Neural cell (in vitro differentiated cells): ENCODE data around the gene EMC9. TPM values are rescaled to one million over a fixed set of nuclear protein-coding genes. Genes with fewer than 3 reads are reported as not detected.

ENCODE experiments used
- H2AFZ ChIP-seq: fragments of 200-600, 300-800 bp; sonication (generic), shearing (Covaris generic); 2 replicates; pipeline ENCODE4 v1.6.0; 2014; ENCODE audit warnings: low read depth, mild to moderate bottlenecking, antibody characterized with exemption, low read length, moderate library complexity
- H3F3A ChIP-seq: fragments of 200-600 bp; shearing (Covaris generic); 2 replicates; pipeline ENCODE4 v1.6.1; 2016; ENCODE audit warnings: mild to moderate bottlenecking, moderate library complexity, mixed read lengths, antibody characterized with exemption, low read length; ENCODE audit not compliant: insufficient read depth, poor library complexity, severe bottlenecking
- H3K27ac ChIP-seq: fragments of 200-600, 300-800 bp; sonication (generic), shearing (Covaris generic); 2 replicates; pipeline ENCODE4 v1.5.1; 2014; ENCODE audit warnings: mild to moderate bottlenecking, low read length, moderate library complexity
- H3K27me3 ChIP-seq: fragments of 300-800, 200-600 bp; sonication (generic), shearing (Covaris generic); 2 replicates; pipeline ENCODE4 v1.6.0; 2014; ENCODE audit warnings: mild to moderate bottlenecking, low read depth, low read length, moderate library complexity; ENCODE audit not compliant: insufficient read depth
- H3K36me3 ChIP-seq: fragments of 300-800, 200-600 bp; sonication (generic), shearing (Covaris generic); 2 replicates; pipeline ENCODE4 v1.5.1; 2014; ENCODE audit warnings: mild to moderate bottlenecking, antibody characterized with exemption, low read length, moderate library complexity; ENCODE audit not compliant: insufficient read depth
- H3K4me2 ChIP-seq: fragments of 300-800, 200-600 bp; sonication (generic), shearing (Covaris generic); 2 replicates; pipeline ENCODE4 v1.6.0; 2014; ENCODE audit warnings: mild to moderate bottlenecking, low read length
- H3K4me3 ChIP-seq: fragments of 300-800, 200-600 bp; sonication (generic), shearing (Covaris generic); 2 replicates; pipeline ENCODE4 v1.5.1; 2014; ENCODE audit warnings: mild to moderate bottlenecking, low read length, moderate library complexity
- H3K79me2 ChIP-seq: fragments of 200-600 bp; shearing (Covaris generic); replicated peaks from 2 replicates; pipeline ENCODE4 v1.6.0; 2014; ENCODE audit warnings: mild to moderate bottlenecking, low read length, moderate library complexity; ENCODE audit not compliant: insufficient read depth
- H3K9ac ChIP-seq: fragments of 300-800, 200-600 bp; sonication (generic), shearing (Covaris generic); 2 replicates; pipeline ENCODE4 v1.6.1; 2016; ENCODE audit warnings: mild to moderate bottlenecking, low read length, mixed read lengths
- H3K9me2 ChIP-seq: fragments of 200-600 bp; shearing (Covaris generic); 2 replicates; pipeline ENCODE4 v1.6.1; 2016; ENCODE audit warnings: mild to moderate bottlenecking, low read length, mixed read lengths; ENCODE audit not compliant: insufficient read depth
- H3K9me3 ChIP-seq: fragments of 200-600, 300-800 bp; sonication (generic), shearing (Covaris generic); 2 replicates; pipeline ENCODE4 v1.6.1; 2016; ENCODE audit warnings: mild to moderate bottlenecking, mixed run types, low read length, moderate library complexity, mixed read lengths
- H4K20me1 ChIP-seq: fragments of 200-600 bp; shearing (Covaris generic); 2 replicates; pipeline ENCODE4 v1.6.1; 2016; ENCODE audit warnings: mild to moderate bottlenecking, mixed run types; ENCODE audit not compliant: insufficient read depth
- CTCF ChIP-seq: fragments of 450-650 bp; IDR thresholded peaks from 2 replicates; pipeline ENCODE4 v1.5.1; 2014; ENCODE audit warnings: antibody characterized with exemption, mild to moderate bottlenecking, moderate library complexity; ENCODE audit not compliant: poor library complexity, severe bottlenecking
- EP300 ChIP-seq: fragments of 450-650 bp; conservative IDR thresholded peaks from 2 replicates; pipeline ENCODE4 v1.6.1; 2014; ENCODE audit warnings: antibody characterized with exemption, mild to moderate bottlenecking, moderate library complexity; ENCODE audit not compliant: poor library complexity, severe bottlenecking
- EZH2 ChIP-seq: fragments of 200-600, 300-800 bp; shearing (Covaris generic), sonication (generic); IDR thresholded peaks from 2 replicates; pipeline ENCODE4 v1.6.1; 2014; ENCODE audit warnings: antibody characterized with exemption, low read length, borderline replicate concordance, mild to moderate bottlenecking; ENCODE audit not compliant: insufficient read depth, poor library complexity, severe bottlenecking
- MXI1 ChIP-seq: fragments of 450-650 bp; conservative IDR thresholded peaks from 2 replicates; pipeline ENCODE4 v1.6.1; 2014; ENCODE audit warnings: antibody characterized with exemption, mild to moderate bottlenecking; ENCODE audit not compliant: poor library complexity, severe bottlenecking
- POLR2AphosphoS5 ChIP-seq: IDR thresholded peaks from 2 replicates; pipeline ENCODE4 v1.6.1; 2012
- RAD21 ChIP-seq: fragments of 450-650 bp; conservative IDR thresholded peaks from 2 replicates; pipeline ENCODE4 v1.6.1; 2014; ENCODE audit warnings: antibody characterized with exemption, mild to moderate bottlenecking, moderate library complexity
- SMC3 ChIP-seq: fragments of 450-650 bp; conservative IDR thresholded peaks from 2 replicates; pipeline ENCODE4 v1.6.1; 2014; ENCODE audit warnings: antibody characterized with exemption, mild to moderate bottlenecking, moderate library complexity; ENCODE audit not compliant: poor library complexity
- TAF1 ChIP-seq: IDR thresholded peaks from 2 replicates; pipeline ENCODE4 v1.6.1; 2012; ENCODE audit warnings: low read depth
- polyA plus RNA-seq: library from polyadenylated mRNA; depleted of rRNA; stranded (reverse); fragments of >200 nt; gene quantifications from 2 replicates; pipeline ENCODE4 v1.2.3, GENCODE V29; 2014
- TF ChIP-seq, protein P1 (sequence below): IDR thresholded peaks from 2 replicates; pipeline ENCODE4 v1.6.1; 2012; ENCODE audit warnings: borderline replicate concordance

EMC9 gene
- polyA plus RNA-seq, 1 donor from 2014 or later = 45.1 TPM

DNA sequence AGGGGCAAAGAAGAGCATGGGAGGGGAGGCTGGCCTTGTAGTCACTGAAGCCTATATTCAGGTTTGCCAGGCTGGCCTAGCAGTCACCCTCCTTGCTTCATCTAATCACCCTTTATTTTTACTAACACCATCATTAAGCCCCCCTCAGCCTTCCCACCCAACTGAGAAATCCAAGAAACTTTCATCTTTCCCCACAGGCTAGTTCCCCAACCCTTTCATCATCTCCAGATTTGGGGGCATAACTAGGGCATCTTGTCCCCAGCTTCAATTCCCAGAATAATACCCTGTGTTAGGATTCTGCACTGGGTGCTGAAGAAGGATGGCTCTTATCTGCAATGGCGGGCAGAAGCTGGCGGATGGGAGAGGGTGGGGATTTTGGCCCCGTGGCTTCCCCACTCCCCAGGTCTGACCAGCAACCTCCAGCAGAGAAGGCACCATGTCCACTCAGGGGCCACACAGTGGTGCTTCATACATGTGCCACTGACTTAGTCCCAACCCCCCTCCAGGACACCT is 40.4 kb downstream of the EMC9 start:
- no peaks in the 10 kb centered on the region for H3K27me3 ChIP-seq
- no peak overlapping the region for H2AFZ ChIP-seq
- no peak overlapping the region for H3K27ac ChIP-seq
- H3K79me2 ChIP-seq = no peaks in the 10 kb centered on the region
- TF ChIP-seq, protein P1, sequence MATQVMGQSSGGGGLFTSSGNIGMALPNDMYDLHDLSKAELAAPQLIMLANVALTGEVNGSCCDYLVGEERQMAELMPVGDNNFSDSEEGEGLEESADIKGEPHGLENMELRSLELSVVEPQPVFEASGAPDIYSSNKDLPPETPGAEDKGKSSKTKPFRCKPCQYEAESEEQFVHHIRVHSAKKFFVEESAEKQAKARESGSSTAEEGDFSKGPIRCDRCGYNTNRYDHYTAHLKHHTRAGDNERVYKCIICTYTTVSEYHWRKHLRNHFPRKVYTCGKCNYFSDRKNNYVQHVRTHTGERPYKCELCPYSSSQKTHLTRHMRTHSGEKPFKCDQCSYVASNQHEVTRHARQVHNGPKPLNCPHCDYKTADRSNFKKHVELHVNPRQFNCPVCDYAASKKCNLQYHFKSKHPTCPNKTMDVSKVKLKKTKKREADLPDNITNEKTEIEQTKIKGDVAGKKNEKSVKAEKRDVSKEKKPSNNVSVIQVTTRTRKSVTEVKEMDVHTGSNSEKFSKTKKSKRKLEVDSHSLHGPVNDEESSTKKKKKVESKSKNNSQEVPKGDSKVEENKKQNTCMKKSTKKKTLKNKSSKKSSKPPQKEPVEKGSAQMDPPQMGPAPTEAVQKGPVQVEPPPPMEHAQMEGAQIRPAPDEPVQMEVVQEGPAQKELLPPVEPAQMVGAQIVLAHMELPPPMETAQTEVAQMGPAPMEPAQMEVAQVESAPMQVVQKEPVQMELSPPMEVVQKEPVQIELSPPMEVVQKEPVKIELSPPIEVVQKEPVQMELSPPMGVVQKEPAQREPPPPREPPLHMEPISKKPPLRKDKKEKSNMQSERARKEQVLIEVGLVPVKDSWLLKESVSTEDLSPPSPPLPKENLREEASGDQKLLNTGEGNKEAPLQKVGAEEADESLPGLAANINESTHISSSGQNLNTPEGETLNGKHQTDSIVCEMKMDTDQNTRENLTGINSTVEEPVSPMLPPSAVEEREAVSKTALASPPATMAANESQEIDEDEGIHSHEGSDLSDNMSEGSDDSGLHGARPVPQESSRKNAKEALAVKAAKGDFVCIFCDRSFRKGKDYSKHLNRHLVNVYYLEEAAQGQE = no peak
- TF ChIP-seq POLR2AphosphoS5 = no peak
- no peaks in the 10 kb centered on the region for H3K9me2 ChIP-seq
- H3K9ac ChIP-seq = no peak overlapping the region
- H3F3A ChIP-seq = no peaks in the 10 kb centered on the region
- no peaks in the 10 kb centered on the region for H3K36me3 ChIP-seq
- no peak overlapping the region for H3K4me2 ChIP-seq
- H3K4me3 ChIP-seq = no peak overlapping the region
- no peaks in the 10 kb centered on the region for H4K20me1 ChIP-seq
- no peaks in the 10 kb centered on the region for H3K9me3 ChIP-seq

GRCh38 chr14:24100197-24100981 is 41.0 kb downstream of the EMC9 start:
- H3F3A ChIP-seq = no peaks in the 10 kb centered on the region
- H3K36me3 ChIP-seq = no peaks in the 10 kb centered on the region
- H4K20me1 ChIP-seq = no peaks in the 10 kb centered on the region
- H3K27ac ChIP-seq = no peak overlapping the region
- H3K9me2 ChIP-seq = no peaks in the 10 kb centered on the region
- no peak overlapping the region for H3K4me3 ChIP-seq
- no peak overlapping the region for H2AFZ ChIP-seq
- H3K9ac ChIP-seq = no peak overlapping the region
- H3K9me3 ChIP-seq = no peaks in the 10 kb centered on the region
- H3K4me2 ChIP-seq = no peak overlapping the region
- TF ChIP-seq EP300 (no peak), RAD21 (no peak), MXI1 (no peak), SMC3 (no peak), EZH2 (no peak), CTCF (no peak), TAF1 (no peak), POLR2AphosphoS5 (no peak)
- TF ChIP-seq, protein P1 = no peak
- H3K27me3 ChIP-seq = no peaks in the 10 kb centered on the region
- no peaks in the 10 kb centered on the region for H3K79me2 ChIP-seq
